ENCODE results near the gene BICRAL. TPM values are rescaled to one million over a fixed set of nuclear protein-coding genes. Genes with fewer than 3 reads are reported as not detected.
A peak's percentile ranks its signal among the peaks of the same experiment; 100 is the strongest.

Gene BICRAL
- total and polyA plus RNA-seq, 2 experiments from 2014 or later = 2.1 to 6.3 TPM

GRCh38 chr6:42783876-42784642 is 2.2 kb downstream of the BICRAL start:
- peak overlapping the region; percentile 66 for H2AFZ ChIP-seq
- WGBS (ENCODE audit: low lambda C conversion rate, missing lambda C conversion rate) = 4% methylated on average over 10 of the region's 10 CpGs
- TF ChIP-seq EZH2 (IDR thresholded peaks at IDR 0.05; ENCODE audit: borderline replicate concordance) (no peak), CTCF (IDR thresholded peaks at IDR 0.05; ENCODE audit: poor library complexity) (no peak), EZH2phosphoT487 (IDR thresholded peaks at IDR 0.05; ENCODE audit: low read depth, severe bottlenecking, unreplicated experiment) (no peak)
- H3K79me2 ChIP-seq = peaks cover 85% of the 10 kb centered on the region
- peak overlapping the region; percentile 91 for H3K4me3 ChIP-seq
- DNase-seq (ENCODE audit: low spot score) = no peak
- H3K4me1 ChIP-seq (ENCODE audit: insufficient read depth) = peaks cover 37% of the 10 kb centered on the region
- no peaks in the 10 kb centered on the region for H3K9me2 ChIP-seq (replicated peaks; ENCODE audit: insufficient read depth)
- no peaks in the 10 kb centered on the region for H3K36me3 ChIP-seq (replicated peaks; ENCODE audit: insufficient read depth, low read depth)
- H4K20me1 ChIP-seq (ENCODE audit: insufficient read depth, poor library complexity, severe bottlenecking) = peaks cover 6% of the 10 kb centered on the region
- peak overlapping the region; percentile 84 for H3K4me2 ChIP-seq
- H3K9me3 ChIP-seq (ENCODE audit: low read depth) = no peaks in the 10 kb centered on the region
- no peaks in the 10 kb centered on the region for H3K27me3 ChIP-seq
- H3K27ac ChIP-seq = peak overlapping the region; percentile 100

- H3K4me1 ChIP-seq (ENCODE audit: insufficient read depth) = peaks cover 39% of the 10 kb centered on the region
These were observed 3.1 kb downstream of the BICRAL start for GRCh38 chr6:42784717-42785498.

GRCh38 chr6:42786525-42786985 is 4.7 kb downstream of the BICRAL start:
- Histone ChIP-seq H3K9me2 (replicated peaks; ENCODE audit: insufficient read depth) (no peaks in the 10 kb centered on the region), H3K36me3 (replicated peaks; ENCODE audit: insufficient read depth, low read depth) (no peaks in the 10 kb centered on the region), H4K20me1 (ENCODE audit: insufficient read depth, poor library complexity, severe bottlenecking) (peaks cover 14% of the 10 kb centered on the region), H3K4me2 (peak overlapping the region; percentile 84), H3K27me3 (no peaks in the 10 kb centered on the region), H3K79me2 (peaks cover 76% of the 10 kb centered on the region), H3K4me1 (ENCODE audit: insufficient read depth) (peaks cover 33% of the 10 kb centered on the region), H3K9me3 (ENCODE audit: low read depth) (no peaks in the 10 kb centered on the region), H3K27ac (peak overlapping the region; percentile 41), H3K4me3 (no peak overlapping the region), H2AFZ (no peak overlapping the region)
- WGBS (ENCODE audit: low lambda C conversion rate, missing lambda C conversion rate) = 80% methylated on average over 3 of the region's 3 CpGs
- no peak for TF ChIP-seq EZH2 (IDR thresholded peaks at IDR 0.05; ENCODE audit: borderline replicate concordance)
- no peak for TF ChIP-seq EZH2phosphoT487 (IDR thresholded peaks at IDR 0.05; ENCODE audit: low read depth, severe bottlenecking, unreplicated experiment)
- no peak for TF ChIP-seq CTCF (IDR thresholded peaks at IDR 0.05; ENCODE audit: poor library complexity)
- DNase-seq (ENCODE audit: low spot score) = no peak

More at GRCh38 chr6:42784717-42785498, 3.1 kb downstream of the BICRAL start:
- Histone ChIP-seq H3K4me2 (peak overlapping the region; percentile 84), H3K9me2 (replicated peaks; ENCODE audit: insufficient read depth) (no peaks in the 10 kb centered on the region), H3K36me3 (replicated peaks; ENCODE audit: insufficient read depth, low read depth) (no peaks in the 10 kb centered on the region), H3K9me3 (ENCODE audit: low read depth) (no peaks in the 10 kb centered on the region), H3K4me3 (peak overlapping the region; percentile 91), H3K79me2 (peaks cover 85% of the 10 kb centered on the region), H3K27ac (peak overlapping the region; percentile 100), H3K27me3 (no peaks in the 10 kb centered on the region), H2AFZ (no peak overlapping the region), H4K20me1 (ENCODE audit: insufficient read depth, poor library complexity, severe bottlenecking) (peaks cover 11% of the 10 kb centered on the region)
- DNase-seq (ENCODE audit: low spot score) = no peak
- WGBS (ENCODE audit: low lambda C conversion rate, missing lambda C conversion rate) = 76% methylated on average over 12 of the region's 12 CpGs
- TF ChIP-seq EZH2 (IDR thresholded peaks at IDR 0.05; ENCODE audit: borderline replicate concordance) = no peak
- no peak for TF ChIP-seq CTCF (IDR thresholded peaks at IDR 0.05; ENCODE audit: poor library complexity)
- no peak for TF ChIP-seq EZH2phosphoT487 (IDR thresholded peaks at IDR 0.05; ENCODE audit: low read depth, severe bottlenecking, unreplicated experiment)
